ENCODE data around the gene NPW.

Gene NPW

GRCh38 chr16:2045965-2046892 is 26.6 kb downstream of the NPW start:
- TF ChIP-seq SUZ12 (IDR thresholded peaks at IDR 0.05; ENCODE audit: extremely low read depth, insufficient read depth, insufficient read length) (no peak), ZNF274 (IDR thresholded peaks at IDR 0.05; ENCODE audit: low read depth, low read length) (no peak), YY1 (IDR thresholded peaks at IDR 0.05; ENCODE audit: insufficient read depth, insufficient read length) (no peak)
- peak overlapping the region; percentile 56 for H3K9ac ChIP-seq (ENCODE audit: insufficient read length, low read depth)
- H3K27me3 ChIP-seq (ENCODE audit: insufficient read depth, insufficient read length) = no peaks in the 10 kb centered on the region
- H3K4me1 ChIP-seq (ENCODE audit: insufficient read depth, insufficient read length) = peaks cover 25% of the 10 kb centered on the region
- H3K36me3 ChIP-seq (ENCODE audit: insufficient read depth, insufficient read length, low read length) = peaks cover 32% of the 10 kb centered on the region
- H3K4me3 ChIP-seq (ENCODE audit: insufficient read length, low read depth) = peak overlapping the region; percentile 93
- no peak for DNase-seq (ENCODE audit: low read depth, low spot score)
- no peaks in the 10 kb centered on the region for H3K9me3 ChIP-seq (ENCODE audit: insufficient read depth, low read length)

GRCh38 chr16:2046893-2047329 is 27.3 kb downstream of the NPW start:
- Histone ChIP-seq H3K4me1 (ENCODE audit: insufficient read depth, insufficient read length) (peaks cover 24% of the 10 kb centered on the region), H3K9me3 (ENCODE audit: insufficient read depth, low read length) (no peaks in the 10 kb centered on the region), H3K4me3 (ENCODE audit: insufficient read length, low read depth) (peak overlapping the region; percentile 93), H3K9ac (ENCODE audit: insufficient read length, low read depth) (peak overlapping the region; percentile 90), H3K36me3 (ENCODE audit: insufficient read depth, insufficient read length, low read length) (peaks cover 39% of the 10 kb centered on the region), H3K27me3 (ENCODE audit: insufficient read depth, insufficient read length) (no peaks in the 10 kb centered on the region)
- TF ChIP-seq YY1 (IDR thresholded peaks at IDR 0.05; ENCODE audit: insufficient read depth, insufficient read length) = no peak
- TF ChIP-seq SUZ12 (IDR thresholded peaks at IDR 0.05; ENCODE audit: extremely low read depth, insufficient read depth, insufficient read length) = no peak
- no peak for TF ChIP-seq ZNF274 (IDR thresholded peaks at IDR 0.05; ENCODE audit: low read depth, low read length)
- no peak for DNase-seq (ENCODE audit: low read depth, low spot score)

- peak; percentile 98 for DNase-seq (ENCODE audit: low read depth, low spot score)
- TF ChIP-seq YY1 (IDR thresholded peaks at IDR 0.05; ENCODE audit: insufficient read depth, insufficient read length) = peak; percentile 69
- no peak for TF ChIP-seq ZNF274 (IDR thresholded peaks at IDR 0.05; ENCODE audit: low read depth, low read length)
- TF ChIP-seq SUZ12 (IDR thresholded peaks at IDR 0.05; ENCODE audit: extremely low read depth, insufficient read depth, insufficient read length) = no peak
- H3K27me3 ChIP-seq (ENCODE audit: insufficient read depth, insufficient read length) = no peaks in the 10 kb centered on the region
- H3K4me3 ChIP-seq (ENCODE audit: insufficient read length, low read depth) = peak within 1 kb of the TSS; percentile 93
- H3K9ac ChIP-seq (ENCODE audit: insufficient read length, low read depth) = peak within 1 kb of the TSS; percentile 93
- peaks cover 45% of the 10 kb centered on the region for H3K36me3 ChIP-seq (ENCODE audit: insufficient read depth, insufficient read length, low read length)
- peaks cover 20% of the 10 kb centered on the region for H3K4me1 ChIP-seq (ENCODE audit: insufficient read depth, insufficient read length)
- H3K9me3 ChIP-seq (ENCODE audit: insufficient read depth, low read length) = no peaks in the 10 kb centered on the region
These were observed 27.9 kb downstream of the NPW start, which contains the start of the genes NTHL1 and TSC2 for GRCh38 chr16:2047330-2048115. NTHL1 (minus strand) TSS chr16:2047834; CDS start chr16:2047823, 11 bp downstream. TSC2 (plus strand) TSS chr16:2047985; CDS start chr16:2048616, 631 bp downstream.

- no peak for DNase-seq (ENCODE audit: low read depth, low spot score)
- TF ChIP-seq YY1 (IDR thresholded peaks at IDR 0.05; ENCODE audit: insufficient read depth, insufficient read length) = no peak
- TF ChIP-seq ZNF274 (IDR thresholded peaks at IDR 0.05; ENCODE audit: low read depth, low read length) = no peak
- TF ChIP-seq SUZ12 (IDR thresholded peaks at IDR 0.05; ENCODE audit: extremely low read depth, insufficient read depth, insufficient read length) = no peak
- Histone ChIP-seq H3K4me1 (ENCODE audit: insufficient read depth, insufficient read length) (peaks cover 18% of the 10 kb centered on the region), H3K36me3 (ENCODE audit: insufficient read depth, insufficient read length, low read length) (peaks cover 48% of the 10 kb centered on the region), H3K9ac (ENCODE audit: insufficient read length, low read depth) (peak overlapping the region; percentile 93), H3K27me3 (ENCODE audit: insufficient read depth, insufficient read length) (no peaks in the 10 kb centered on the region), H3K9me3 (ENCODE audit: insufficient read depth, low read length) (no peaks in the 10 kb centered on the region), H3K4me3 (ENCODE audit: insufficient read length, low read depth) (peak overlapping the region; percentile 93)
These were observed 28.5 kb downstream of the NPW start for GRCh38 chr16:2048116-2048543.

GRCh38 chr16:2053211-2053610 is 33.6 kb downstream of the NPW start:
- Histone ChIP-seq H3K9ac (ENCODE audit: insufficient read length, low read depth) (peak overlapping the region; percentile 3), H3K4me3 (ENCODE audit: insufficient read length, low read depth) (no peak overlapping the region), H3K36me3 (ENCODE audit: insufficient read depth, insufficient read length, low read length) (peaks cover 75% of the 10 kb centered on the region), H3K27me3 (ENCODE audit: insufficient read depth, insufficient read length) (no peaks in the 10 kb centered on the region), H3K9me3 (ENCODE audit: insufficient read depth, low read length) (no peaks in the 10 kb centered on the region), H3K4me1 (ENCODE audit: insufficient read depth, insufficient read length) (peaks cover 12% of the 10 kb centered on the region)
- DNase-seq (ENCODE audit: low read depth, low spot score) = no peak
- TF ChIP-seq YY1 (IDR thresholded peaks at IDR 0.05; ENCODE audit: insufficient read depth, insufficient read length) = no peak
- no peak for TF ChIP-seq ZNF274 (IDR thresholded peaks at IDR 0.05; ENCODE audit: low read depth, low read length)
- no peak for TF ChIP-seq SUZ12 (IDR thresholded peaks at IDR 0.05; ENCODE audit: extremely low read depth, insufficient read depth, insufficient read length)

- TF ChIP-seq YY1 (IDR thresholded peaks at IDR 0.05; ENCODE audit: insufficient read depth, insufficient read length) (no peak), SUZ12 (IDR thresholded peaks at IDR 0.05; ENCODE audit: extremely low read depth, insufficient read depth, insufficient read length) (no peak), ZNF274 (IDR thresholded peaks at IDR 0.05; ENCODE audit: low read depth, low read length) (no peak)
- Histone ChIP-seq H3K4me3 (ENCODE audit: insufficient read length, low read depth) (no peak overlapping the region), H3K36me3 (ENCODE audit: insufficient read depth, insufficient read length, low read length) (peaks cover 82% of the 10 kb centered on the region)
These were observed 34.3 kb downstream of the NPW start for GRCh38 chr16:2053897-2054296.

More at GRCh38 chr16:2053897-2054296, 34.3 kb downstream of the NPW start:
- no peak for DNase-seq (ENCODE audit: low read depth, low spot score)
- no peaks in the 10 kb centered on the region for H3K9me3 ChIP-seq (ENCODE audit: insufficient read depth, low read length)
- no peaks in the 10 kb centered on the region for H3K27me3 ChIP-seq (ENCODE audit: insufficient read depth, insufficient read length)
- peaks cover 11% of the 10 kb centered on the region for H3K4me1 ChIP-seq (ENCODE audit: insufficient read depth, insufficient read length)
- H3K9ac ChIP-seq (ENCODE audit: insufficient read length, low read depth) = no peak overlapping the region
